Omental fat pad (tissue), 4 donors: ENCODE results near the gene MCC. TPM values are rescaled to one million over a fixed set of nuclear protein-coding genes. Genes with fewer than 3 reads are reported as not detected.

Experiments
- ATAC-seq: fragments of 150-250 bp; one replicate; pipeline ENCODE4 v1.9.1; 2016; ENCODE audit warnings: mild to moderate bottlenecking, moderate library complexity; ENCODE audit not compliant: low FRiP score
- DNase-seq: peaks from one replicate; pipeline ENCODE4 v3.0.0-alpha.2; 2019; ENCODE audit warnings: low spot score
- total RNA-seq, 4 donors: library from RNA; depleted of rRNA; stranded (reverse); fragments of >200 nt; gene quantifications; one replicate each; pipeline ENCODE4 v1.1.0, GENCODE V29; 2016
- TF ChIP-seq, protein P1 (sequence below), 3 donors: fragments of 450-650 bp; IDR thresholded peaks; one replicate each; pipeline ENCODE4 v1.5.1; 2016 to 2017; ENCODE audit warnings: antibody characterized with exemption in 3 of 3, mild to moderate bottlenecking in 3 of 3, moderate library complexity in 2 of 3

The MCC gene
- total RNA-seq, 4 donors from 2014 or later: 32.8 to 56.3 (median 44.4) TPM

- DNase-seq (no peak), ATAC-seq (no peak)
- TF ChIP-seq, protein P1, sequence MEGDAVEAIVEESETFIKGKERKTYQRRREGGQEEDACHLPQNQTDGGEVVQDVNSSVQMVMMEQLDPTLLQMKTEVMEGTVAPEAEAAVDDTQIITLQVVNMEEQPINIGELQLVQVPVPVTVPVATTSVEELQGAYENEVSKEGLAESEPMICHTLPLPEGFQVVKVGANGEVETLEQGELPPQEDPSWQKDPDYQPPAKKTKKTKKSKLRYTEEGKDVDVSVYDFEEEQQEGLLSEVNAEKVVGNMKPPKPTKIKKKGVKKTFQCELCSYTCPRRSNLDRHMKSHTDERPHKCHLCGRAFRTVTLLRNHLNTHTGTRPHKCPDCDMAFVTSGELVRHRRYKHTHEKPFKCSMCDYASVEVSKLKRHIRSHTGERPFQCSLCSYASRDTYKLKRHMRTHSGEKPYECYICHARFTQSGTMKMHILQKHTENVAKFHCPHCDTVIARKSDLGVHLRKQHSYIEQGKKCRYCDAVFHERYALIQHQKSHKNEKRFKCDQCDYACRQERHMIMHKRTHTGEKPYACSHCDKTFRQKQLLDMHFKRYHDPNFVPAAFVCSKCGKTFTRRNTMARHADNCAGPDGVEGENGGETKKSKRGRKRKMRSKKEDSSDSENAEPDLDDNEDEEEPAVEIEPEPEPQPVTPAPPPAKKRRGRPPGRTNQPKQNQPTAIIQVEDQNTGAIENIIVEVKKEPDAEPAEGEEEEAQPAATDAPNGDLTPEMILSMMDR (IDR thresholded peaks at IDR 0.05): no peak
Measured at GRCh38 chr5:113257545-113257944, 230.7 kb downstream of the MCC start.

GRCh38 chr5:113256671-113257452 lies 231.4 kb downstream of the MCC start:
- TF ChIP-seq, protein P1 (IDR thresholded peaks at IDR 0.05): no peak
- ATAC-seq (peak; percentile 22), DNase-seq (no peak)

- TF ChIP-seq, protein P1 (IDR thresholded peaks at IDR 0.05): no peak
- no peak for ATAC-seq
Measured at GRCh38 chr5:113255579-113256386, 232.5 kb downstream of the MCC start.

GRCh38 chr5:113255105-113255504 lies 233.1 kb downstream of the MCC start:
- TF ChIP-seq, protein P1 (IDR thresholded peaks at IDR 0.05): no peak
- ATAC-seq: no peak

More at GRCh38 chr5:113255579-113256386, 232.5 kb downstream of the MCC start:
- DNase-seq: no peak

DNA sequence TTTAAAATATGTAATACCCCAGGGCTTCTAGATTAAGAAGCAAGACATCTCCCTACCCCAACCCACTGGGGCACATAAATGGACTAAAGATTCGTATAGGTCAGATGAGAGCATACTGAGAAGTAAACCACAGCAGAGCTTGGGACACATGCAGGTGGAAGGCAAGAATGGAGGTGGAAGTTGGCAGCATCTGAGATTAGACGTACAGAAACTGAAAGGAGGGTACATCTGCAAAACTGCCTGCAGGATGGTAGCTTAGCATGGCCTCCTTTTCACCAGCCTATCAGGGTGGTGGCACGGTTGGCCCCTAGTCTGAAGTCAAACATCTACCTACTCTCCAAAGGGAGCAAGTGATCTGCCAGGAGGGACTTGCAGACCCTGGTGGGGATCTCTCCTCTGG lies 235.2 kb downstream of the MCC start:
- ATAC-seq (no peak), DNase-seq (no peak)
- TF ChIP-seq, protein P1 (IDR thresholded peaks at IDR 0.05): no peak

More at GRCh38 chr5:113255105-113255504, 233.1 kb downstream of the MCC start:
- DNase-seq: no peak

GRCh38 chr5:113252066-113252465 lies 236.2 kb downstream of the MCC start:
- TF ChIP-seq, protein P1 (IDR thresholded peaks at IDR 0.05): no peak
- no peak for DNase-seq
- no peak for ATAC-seq
